WTC11 (cell line): ENCODE data around the gene NAA25. TPM values are rescaled to one million over a fixed set of nuclear protein-coding genes. Genes with fewer than 3 reads are reported as not detected.

Experiments
- ATAC-seq: fragments of 200-7000 bp; cut with Tn5 transposase; 2 replicates; pipeline ENCODE4 v1.10.0; 2021; ENCODE audit warnings: mild to moderate bottlenecking, moderate library complexity
- CTCF ChIA-PET: fragments of 300-600 bp; sonication (Branson Sonifier 250); formaldehyde crosslinking; loops from one replicate; lab custom pipeline; 2021; ENCODE audit warnings: antibody characterized with exemption; lab: Charles Lee
- POLR2A ChIA-PET: fragments of 350-600 bp; sonication (Branson Sonifier 250); formaldehyde crosslinking; loops from one replicate; lab custom pipeline; 2021; ENCODE audit warnings: antibody characterized with exemption; lab: Charles Lee
- DNase-seq: peaks from one replicate; pipeline ENCODE4 v3.0.0; 2021; ENCODE audit warnings: low spot score
- H3K27ac Mint-ChIP-seq: 2 replicates; pipeline ENCODE4 v1.8.0; 2021; ENCODE audit warnings: mixed read lengths
- H3K27me3 Mint-ChIP-seq: 2 replicates; pipeline ENCODE4 v1.8.0; 2021; ENCODE audit warnings: low read depth, mild to moderate bottlenecking, moderate library complexity, mixed read lengths
- H3K36me3 Mint-ChIP-seq: 2 replicates; pipeline ENCODE4 v1.8.0; 2021; ENCODE audit warnings: mixed read lengths
- H3K4me1 Mint-ChIP-seq: 2 replicates; pipeline ENCODE4 v1.8.0; 2022; ENCODE audit warnings: mixed read lengths
- H3K4me3 Mint-ChIP-seq: 2 replicates; pipeline ENCODE4 v1.8.0; 2021; ENCODE audit warnings: mild to moderate bottlenecking, moderate library complexity, mixed read lengths
- H3K9me3 Mint-ChIP-seq: 2 replicates; pipeline ENCODE4 v1.8.0; 2021; ENCODE audit warnings: mixed read lengths
- ATF1 ChIP-seq: sonication (generic); formaldehyde crosslinking; IDR thresholded peaks from 2 replicates; pipeline ENCODE4 v1.8.1; 2023; ENCODE audit warnings: mild to moderate bottlenecking, moderate library complexity, missing genetic modification reagents
- ATF2 ChIP-seq: sonication (generic); formaldehyde crosslinking; IDR thresholded peaks from 2 replicates; pipeline ENCODE4 v1.8.1; 2022; ENCODE audit warnings: low read depth, missing genetic modification reagents, borderline replicate concordance
- CREB1 ChIP-seq: sonication (generic); formaldehyde crosslinking; IDR thresholded peaks from 2 replicates; pipeline ENCODE4 v1.8.0; 2023; ENCODE audit warnings: mild to moderate bottlenecking, missing genetic modification reagents
- CREM ChIP-seq: sonication (generic); formaldehyde crosslinking; IDR thresholded peaks from 2 replicates; pipeline ENCODE4 v1.8.1; 2022; ENCODE audit warnings: mild to moderate bottlenecking, missing genetic modification reagents, moderate library complexity
- ELF4 ChIP-seq: sonication (generic); formaldehyde crosslinking; IDR thresholded peaks from 2 replicates; pipeline ENCODE4 v1.8.1; 2022; ENCODE audit warnings: low read depth, mild to moderate bottlenecking, moderate library complexity, missing genetic modification reagents
- EMX1 ChIP-seq: fragments of 250-450 bp; sonication (Bioruptor Pico); IDR thresholded peaks from 2 replicates; pipeline ENCODE4 v1.8.0; 2021; ENCODE audit warnings: mild to moderate bottlenecking
- FOXJ3 ChIP-seq: sonication (generic); formaldehyde crosslinking; IDR thresholded peaks from 2 replicates; pipeline ENCODE4 v1.9.0; 2021; ENCODE audit warnings: missing genetic modification reagents, mild to moderate bottlenecking, borderline replicate concordance
- IRF2 ChIP-seq: sonication (generic); formaldehyde crosslinking; IDR thresholded peaks from 2 replicates; pipeline ENCODE4 v1.8.0; 2022; ENCODE audit warnings: low read depth, missing genetic modification reagents, borderline replicate concordance
- MAX ChIP-seq: sonication (generic); formaldehyde crosslinking; IDR thresholded peaks from 2 replicates; pipeline ENCODE4 v1.8.0; 2022; ENCODE audit warnings: mild to moderate bottlenecking, missing genetic modification reagents
- MXD4 ChIP-seq: fragments of 250-450 bp; sonication (Bioruptor Pico); IDR thresholded peaks from 2 replicates; pipeline ENCODE4 v1.8.0; 2021; ENCODE audit warnings: mild to moderate bottlenecking, moderate library complexity, borderline replicate concordance
- MYBL2 ChIP-seq: sonication (generic); formaldehyde crosslinking; IDR thresholded peaks from 2 replicates; pipeline ENCODE4 v1.8.1; 2023; ENCODE audit warnings: mild to moderate bottlenecking, moderate library complexity, missing genetic modification reagents
- NFE2L1 ChIP-seq: sonication (generic); formaldehyde crosslinking; IDR thresholded peaks from 2 replicates; pipeline ENCODE4 v1.8.1; 2023; ENCODE audit warnings: missing genetic modification reagents
- NR3C1 ChIP-seq: sonication (generic); formaldehyde crosslinking; conservative IDR thresholded peaks from 2 replicates; pipeline ENCODE4 v1.8.1; 2023; ENCODE audit warnings: low read depth, mild to moderate bottlenecking, missing genetic modification reagents
- OVOL2 ChIP-seq: fragments of 250-450 bp; sonication (Bioruptor Pico); IDR thresholded peaks from 2 replicates; pipeline ENCODE4 v1.9.0; 2021; ENCODE audit warnings: mild to moderate bottlenecking, borderline replicate concordance
- RORB ChIP-seq: fragments of 250-450 bp; sonication (Bioruptor Pico); IDR thresholded peaks from 2 replicates; pipeline ENCODE4 v1.9.0; 2021; ENCODE audit warnings: mild to moderate bottlenecking
- SMAD4 ChIP-seq: sonication (generic); formaldehyde crosslinking; IDR thresholded peaks from 2 replicates; pipeline ENCODE4 v1.8.0; 2022; ENCODE audit warnings: mild to moderate bottlenecking, missing genetic modification reagents
- TEAD1 ChIP-seq: sonication (generic); formaldehyde crosslinking; IDR thresholded peaks from 2 replicates; pipeline ENCODE4 v1.8.0; 2022; ENCODE audit warnings: mild to moderate bottlenecking, missing genetic modification reagents
- USF1 ChIP-seq: sonication (generic); formaldehyde crosslinking; IDR thresholded peaks from 2 replicates; pipeline ENCODE4 v1.8.0; 2022; ENCODE audit warnings: mild to moderate bottlenecking, missing genetic modification reagents
- ZNF219 ChIP-seq: sonication (generic); formaldehyde crosslinking; IDR thresholded peaks from 2 replicates; pipeline ENCODE4 v1.8.0; 2023; ENCODE audit warnings: missing genetic modification reagents, mild to moderate bottlenecking, borderline replicate concordance
- ZNF232 ChIP-seq: sonication (generic); formaldehyde crosslinking; IDR thresholded peaks from 2 replicates; pipeline ENCODE4 v1.8.0; 2022; ENCODE audit warnings: mild to moderate bottlenecking, missing genetic modification reagents
- ZNF263 ChIP-seq: sonication (generic); formaldehyde crosslinking; IDR thresholded peaks from 2 replicates; pipeline ENCODE4 v1.8.1; 2022; ENCODE audit warnings: low read depth, mild to moderate bottlenecking, moderate library complexity, missing genetic modification reagents
- ZNF317 ChIP-seq: sonication (generic); formaldehyde crosslinking; IDR thresholded peaks from 2 replicates; pipeline ENCODE4 v1.8.1; 2023; ENCODE audit warnings: low read depth, mild to moderate bottlenecking, moderate library complexity, missing genetic modification reagents, borderline replicate concordance
- ZNF423 ChIP-seq: fragments of 250-450 bp; sonication (Bioruptor Pico); IDR thresholded peaks from 2 replicates; pipeline ENCODE4 v2.1.2; 2022; ENCODE audit warnings: mild to moderate bottlenecking, moderate library complexity
- ZNF671 ChIP-seq: fragments of 250-450 bp; sonication (Bioruptor Pico); IDR thresholded peaks from 2 replicates; pipeline ENCODE4 v1.8.0; 2021; ENCODE audit warnings: mild to moderate bottlenecking
- total RNA-seq: library from RNA; stranded (reverse); gene quantifications from 3 replicates; pipeline ENCODE4 v1.2.3, GENCODE V29; 2021
- TF ChIP-seq, protein P1 (sequence below): sonication (generic); formaldehyde crosslinking; IDR thresholded peaks from 2 replicates; pipeline ENCODE4 v1.8.1; 2023; ENCODE audit warnings: mild to moderate bottlenecking, missing genetic modification reagents

Gene NAA25
- total RNA-seq, 1 experiment from 2014 or later: 47.5 TPM

GRCh38 chr12:111993292-111994150, 115.1 kb downstream of the NAA25 start:
- Mint-ChIP-seq H3K4me1 (peaks cover 9% of the 10 kb centered on the region), H3K27ac (no peak overlapping the region), H3K27me3 (no peaks in the 10 kb centered on the region), H3K4me3 (no peak overlapping the region), H3K36me3 (peaks cover 3% of the 10 kb centered on the region; the same call in 1 of the 2 replicates), H3K9me3 (no peaks in the 10 kb centered on the region)
- ATAC-seq: no peak
- CTCF ChIA-PET: no interaction called here
- no peak for DNase-seq
- TF ChIP-seq ZNF671 (CRISPR knock-in tag): no peak
- TF ChIP-seq MYBL2 (CRISPR knock-in tag): no peak
- POLR2A ChIA-PET: no interaction called here

DNA sequence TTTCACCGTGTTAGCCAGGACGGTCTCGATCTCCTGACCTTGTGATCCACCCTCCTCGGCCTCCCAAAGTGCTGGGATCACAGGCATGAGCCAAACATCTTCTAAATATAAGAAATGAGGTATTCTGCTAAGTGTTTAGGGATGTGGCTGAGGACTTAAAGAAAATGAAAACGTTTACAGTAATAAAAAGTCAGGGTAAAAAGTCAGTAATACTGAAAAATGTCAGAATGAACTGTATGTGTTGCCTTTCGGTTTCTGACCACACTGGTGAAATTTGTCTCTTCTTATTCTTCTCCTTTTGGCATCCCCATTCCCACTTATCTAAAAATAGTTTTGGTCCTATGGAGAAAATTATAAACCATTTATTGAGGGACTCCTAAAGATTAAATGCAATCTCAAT, 116.1 kb downstream of the NAA25 start:
- POLR2A ChIA-PET: no interaction called here
- peaks cover 9% of the 10 kb centered on the region for H3K4me1 Mint-ChIP-seq
- H3K36me3 Mint-ChIP-seq: peaks cover 3% of the 10 kb centered on the region; the same call in 1 of the 2 replicates
- H3K27ac Mint-ChIP-seq: no peak overlapping the region
- CTCF ChIA-PET: interaction anchor here (0.5 kb wide), 1 partner anchor 43 kb away, joined by 3 read pairs; no protein-coding TSS in a partner anchor
- TF ChIP-seq CREB1 (CRISPR knock-in tag) (no peak), RORB (CRISPR knock-in tag) (no peak), CREM (CRISPR knock-in tag) (no peak), IRF2 (no peak), NR3C1 (CRISPR knock-in tag) (no peak), ATF1 (CRISPR knock-in tag) (no peak), ZNF219 (CRISPR knock-in tag) (no peak), MXD4 (CRISPR knock-in tag) (no peak), NFE2L1 (no peak), SMAD4 (CRISPR knock-in tag) (no peak), ATF2 (CRISPR knock-in tag) (no peak), EMX1 (no peak), ELF4 (no peak), ZNF317 (CRISPR knock-in tag) (no peak), USF1 (no peak), ZNF232 (no peak), MAX (no peak), ZNF423 (CRISPR knock-in tag) (no peak)
- TF ChIP-seq, protein P1, sequence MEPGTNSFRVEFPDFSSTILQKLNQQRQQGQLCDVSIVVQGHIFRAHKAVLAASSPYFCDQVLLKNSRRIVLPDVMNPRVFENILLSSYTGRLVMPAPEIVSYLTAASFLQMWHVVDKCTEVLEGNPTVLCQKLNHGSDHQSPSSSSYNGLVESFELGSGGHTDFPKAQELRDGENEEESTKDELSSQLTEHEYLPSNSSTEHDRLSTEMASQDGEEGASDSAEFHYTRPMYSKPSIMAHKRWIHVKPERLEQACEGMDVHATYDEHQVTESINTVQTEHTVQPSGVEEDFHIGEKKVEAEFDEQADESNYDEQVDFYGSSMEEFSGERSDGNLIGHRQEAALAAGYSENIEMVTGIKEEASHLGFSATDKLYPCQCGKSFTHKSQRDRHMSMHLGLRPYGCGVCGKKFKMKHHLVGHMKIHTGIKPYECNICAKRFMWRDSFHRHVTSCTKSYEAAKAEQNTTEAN: no peak
- no peaks in the 10 kb centered on the region; the same call in 1 of the 2 replicates for H3K9me3 Mint-ChIP-seq
- no peak for DNase-seq
- no peak overlapping the region for H3K4me3 Mint-ChIP-seq
- ATAC-seq: no peak
- no peaks in the 10 kb centered on the region for H3K27me3 Mint-ChIP-seq

DNA sequence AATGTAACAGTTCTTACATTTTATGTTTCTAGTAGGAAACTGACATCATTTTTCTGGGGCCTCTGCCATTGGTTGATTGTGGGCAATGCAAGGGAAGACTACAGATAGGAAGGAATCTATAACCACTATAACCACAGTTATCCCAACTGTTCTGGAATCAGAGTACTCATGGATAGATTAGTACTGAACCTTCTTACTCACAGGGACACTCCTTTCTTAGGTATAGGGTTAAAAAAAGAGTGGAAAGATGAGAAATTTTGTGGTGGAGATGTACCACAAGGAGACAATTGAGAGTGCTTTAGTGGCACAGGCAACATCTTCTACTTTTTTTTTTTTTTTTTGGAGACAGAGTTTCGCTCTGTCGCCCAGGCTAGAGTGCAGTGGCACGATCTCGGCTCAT, 116.6 kb downstream of the NAA25 start:
- ChIA-PET POLR2A (interaction anchor here (0.6 kb wide), 1 partner anchor 28 kb away, joined by 3 read pairs; no protein-coding TSS in a partner anchor), CTCF (no interaction called here)
- DNase-seq (no peak), ATAC-seq (no peak)
- Mint-ChIP-seq H3K36me3 (peaks cover 3% of the 10 kb centered on the region; the same call in 1 of the 2 replicates), H3K4me1 (peaks cover 9% of the 10 kb centered on the region), H3K27ac (no peak overlapping the region), H3K4me3 (no peak overlapping the region), H3K9me3 (no peaks in the 10 kb centered on the region; the same call in 1 of the 2 replicates), H3K27me3 (no peaks in the 10 kb centered on the region)
- no peak for TF ChIP-seq OVOL2 (CRISPR knock-in tag)
- no peak for TF ChIP-seq ZNF263
- TF ChIP-seq TEAD1: no peak
- no peak for TF ChIP-seq FOXJ3 (CRISPR knock-in tag)
